H9 (cell line): ENCODE results near the gene ARMC9. TPM values are rescaled to one million over a fixed set of nuclear protein-coding genes. Genes with fewer than 3 reads are reported as not detected.

ENCODE experiments used
- DNase-seq: peaks from one replicate; pipeline ENCODE4 v3.0.0-alpha.2; 2017
- H2AFZ ChIP-seq: one replicate; pipeline ENCODE4 v1.6.1; 2013; ENCODE audit warnings: mild to moderate bottlenecking, low read length, control low read depth, moderate library complexity
- H2AK5ac ChIP-seq: 2 replicates; pipeline ENCODE4 v1.6.1; 2013; ENCODE audit warnings: low read length, control low read depth, mixed read lengths; ENCODE audit not compliant: insufficient read length
- H2BK120ac ChIP-seq: one replicate; pipeline ENCODE4 v1.6.1; 2013; ENCODE audit warnings: low read depth, mild to moderate bottlenecking, low read length, control low read depth, inconsistent platforms; ENCODE audit not compliant: poor library complexity, severe bottlenecking
- H2BK12ac ChIP-seq: 2 replicates; pipeline ENCODE4 v1.6.1; 2013; ENCODE audit warnings: low read length, control low read depth, mixed read lengths, low read depth; ENCODE audit not compliant: insufficient read length
- H2BK15ac ChIP-seq: 2 replicates; pipeline ENCODE4 v1.6.1; 2013; ENCODE audit warnings: low read depth, low read length, control low read depth
- H2BK20ac ChIP-seq: one replicate; pipeline ENCODE4 v1.6.1; 2013; ENCODE audit warnings: low read depth, mild to moderate bottlenecking, low read length, control low read depth, inconsistent platforms; ENCODE audit not compliant: poor library complexity, severe bottlenecking
- H2BK5ac ChIP-seq: 2 replicates; pipeline ENCODE4 v1.6.1; 2013; ENCODE audit warnings: low read length, control low read depth, mixed read lengths; ENCODE audit not compliant: insufficient read length
- H3K14ac ChIP-seq: 2 replicates; pipeline ENCODE4 v1.6.1; 2013; ENCODE audit warnings: low read length, control low read depth; ENCODE audit not compliant: insufficient read depth
- H3K18ac ChIP-seq: 2 replicates; pipeline ENCODE4 v1.6.1; 2013; ENCODE audit warnings: low read depth, mild to moderate bottlenecking, mixed read lengths, low read length, control low read depth; ENCODE audit not compliant: insufficient read length
- H3K23ac ChIP-seq: 2 replicates; pipeline ENCODE4 v1.6.1; 2013; ENCODE audit warnings: low read length, control low read depth, mixed read lengths, low read depth; ENCODE audit not compliant: insufficient read length
- H3K23me2 ChIP-seq: 2 replicates; pipeline ENCODE4 v1.6.1; 2013; ENCODE audit warnings: low read depth, mild to moderate bottlenecking, mixed read lengths, low read length, control low read depth; ENCODE audit not compliant: insufficient read length, poor library complexity, severe bottlenecking
- H3K27ac ChIP-seq: 2 replicates; pipeline ENCODE4 v1.5.1; 2013; ENCODE audit warnings: low read length, control low read depth, mixed read lengths, low read depth; ENCODE audit not compliant: insufficient read length
- H3K27me3 ChIP-seq: 2 replicates; pipeline ENCODE4 v1.6.1; 2013; ENCODE audit warnings: low read length, control low read depth, inconsistent platforms; ENCODE audit not compliant: insufficient read depth
- H3K4ac ChIP-seq: 2 replicates; pipeline ENCODE4 v1.6.1; 2013; ENCODE audit warnings: low read depth, mild to moderate bottlenecking, control low read depth, inconsistent platforms, low read length, moderate library complexity
- H3K4me1 ChIP-seq: 2 replicates; pipeline ENCODE4 v1.6.1; 2013; ENCODE audit warnings: low read length, control low read depth, inconsistent platforms; ENCODE audit not compliant: insufficient read depth
- H3K4me2 ChIP-seq: 2 replicates; pipeline ENCODE4 v1.6.1; 2013; ENCODE audit warnings: low read length, control low read depth, mixed read lengths; ENCODE audit not compliant: insufficient read length, insufficient read depth
- H3K56ac ChIP-seq: 2 replicates; pipeline ENCODE4 v1.6.1; 2013; ENCODE audit warnings: low read depth, mild to moderate bottlenecking, mixed read lengths, low read length, control low read depth; ENCODE audit not compliant: insufficient read length
- H3K79me1 ChIP-seq: 2 replicates; pipeline ENCODE4 v1.6.1; 2013; ENCODE audit warnings: low read depth, mild to moderate bottlenecking, moderate library complexity, low read length, control low read depth, inconsistent platforms; ENCODE audit not compliant: insufficient read depth, poor library complexity, severe bottlenecking
- H3K79me2 ChIP-seq: 2 replicates; pipeline ENCODE4 v1.6.1; 2013; ENCODE audit warnings: low read length, control low read depth, inconsistent platforms; ENCODE audit not compliant: insufficient read depth
- H3K9ac ChIP-seq: 2 replicates; pipeline ENCODE4 v1.6.1; 2013; ENCODE audit warnings: low read length, control low read depth, mixed read lengths; ENCODE audit not compliant: insufficient read length; ENCODE audit errors: extremely low read depth
- H3K9me3 ChIP-seq: one replicate; pipeline ENCODE4 v1.6.1; 2013; ENCODE audit warnings: low read depth, low read length, inconsistent platforms; ENCODE audit not compliant: control insufficient read depth
- H3T11ph ChIP-seq: one replicate; pipeline ENCODE4 v1.6.1; 2013; ENCODE audit warnings: mild to moderate bottlenecking, low read length, control low read depth, inconsistent platforms
- H4K20me1 ChIP-seq: one replicate; pipeline ENCODE4 v1.6.1; 2013; ENCODE audit not compliant: control insufficient read depth, insufficient read length, insufficient read depth
- H4K5ac ChIP-seq: 2 replicates; pipeline ENCODE4 v1.6.1; 2013; ENCODE audit warnings: low read depth, mild to moderate bottlenecking, mixed read lengths, low read length, control low read depth; ENCODE audit not compliant: insufficient read length
- H4K8ac ChIP-seq: replicated peaks from 2 replicates; pipeline ENCODE4 v1.6.1; 2013; ENCODE audit warnings: low read length, control low read depth, mixed read lengths, low read depth; ENCODE audit not compliant: insufficient read length
- H4K91ac ChIP-seq: 2 replicates; pipeline ENCODE4 v1.6.1; 2013; ENCODE audit warnings: low read depth, mild to moderate bottlenecking, moderate library complexity, mixed read lengths, low read length, control low read depth; ENCODE audit not compliant: insufficient read length
- H3K27ac Mint-ChIP-seq, 3 experiments: 2 replicates in 2 of 3; 3 replicates in 1 of 3; pipeline ENCODE4 v1.8.0; 2020 to 2021; ENCODE audit warnings: mixed read lengths in 3 of 3, mild to moderate bottlenecking in 1 of 3, moderate library complexity in 1 of 3
- H3K27me3 Mint-ChIP-seq: 2 replicates; pipeline ENCODE4 v1.8.0; 2021; ENCODE audit warnings: low read depth, mild to moderate bottlenecking, moderate library complexity, mixed read lengths
- H3K36me3 Mint-ChIP-seq, 3 experiments: 2 replicates in 2 of 3; 3 replicates in 1 of 3; pipeline ENCODE4 v1.8.0; 2020 to 2021; ENCODE audit warnings: low read depth in 3 of 3, mixed read lengths in 3 of 3; ENCODE audit not compliant: insufficient read depth in 1 of 3
- H3K4me1 Mint-ChIP-seq, 2 experiments: 2 replicates each; pipeline ENCODE4 v1.8.0; 2020; ENCODE audit warnings: mixed read lengths in 2 of 2
- H3K4me3 Mint-ChIP-seq, 2 experiments: 2 replicates in 1 of 2; 3 replicates in 1 of 2; pipeline ENCODE4 v1.8.0; 2020 to 2021; ENCODE audit warnings: mild to moderate bottlenecking in 2 of 2, mixed read lengths in 2 of 2, moderate library complexity in 1 of 2
- H3K9me3 Mint-ChIP-seq, 2 experiments: 2 replicates in 1 of 2; 3 replicates in 1 of 2; pipeline ENCODE4 v1.8.0; 2020; ENCODE audit warnings: mild to moderate bottlenecking in 2 of 2, mixed read lengths in 2 of 2, moderate library complexity in 1 of 2
- CTCF ChIP-seq: fragments of 200-600 bp; sonication (generic); conservative IDR thresholded peaks from 3 replicates; pipeline ENCODE4 v1.8.0; 2021; ENCODE audit warnings: antibody characterized with exemption, mild to moderate bottlenecking
- WGBS: extraction: QIAGEN DNeasy Blood & Tissue Kit; methylation state at CpG from one replicate; pipeline ENCODE4 v1.1.7; 2013; ENCODE audit warnings: missing lambda C conversion rate, low lambda C conversion rate, mixed read lengths; ENCODE audit not compliant: insufficient read length; ENCODE audit errors: extremely low coverage; 5-methylcytosine and 5-hydroxymethylcytosine counted together
- total RNA-seq: library from RNA; stranded (reverse); gene quantifications from 2 replicates; pipeline ENCODE4 v1.2.1, GENCODE V29; 2021

ARMC9 gene
- total RNA-seq, 1 experiment from 2014 or later = 37.6 TPM

- no peak for DNase-seq
- peaks cover 0 to 2% of the 10 kb centered on the region in 2 experiments; a peak in 2 of 4 replicates for H3K4me1 Mint-ChIP-seq
- H3K9me3 Mint-ChIP-seq = no peaks in the 10 kb centered on the region
- no peaks in the 10 kb centered on the region for H3K79me1 ChIP-seq
- H3K27me3 ChIP-seq = no peaks in the 10 kb centered on the region
- H3K4me3 Mint-ChIP-seq = no peak overlapping the region
- no peak overlapping the region for H2BK20ac ChIP-seq
- no peak overlapping the region for H3K4me2 ChIP-seq
- peaks cover 7 to 61% (median 27%) of the 10 kb centered on the region in 3 experiments; a peak in 6 of 7 replicates for H3K36me3 Mint-ChIP-seq
- no peaks in the 10 kb centered on the region for H3K27me3 Mint-ChIP-seq
- no peak overlapping the region for H4K91ac ChIP-seq
- H2BK120ac ChIP-seq = no peak overlapping the region
- no peaks in the 10 kb centered on the region; the same call in 1 of the 2 replicates for H3K4me1 ChIP-seq
- no peak overlapping the region for H3T11ph ChIP-seq
- WGBS = no CpG with 5 or more reads among the region's 10 CpGs
- H3K23me2 ChIP-seq = no peaks in the 10 kb centered on the region
- H3K23ac ChIP-seq = no peak overlapping the region
- no peak overlapping the region for H2BK12ac ChIP-seq
- H2BK15ac ChIP-seq = no peak overlapping the region
- no peak overlapping the region for H3K9ac ChIP-seq
- no peak overlapping the region; a peak in 1 of 7 replicates for H3K27ac Mint-ChIP-seq
- no peak overlapping the region for H2AK5ac ChIP-seq
- no peak overlapping the region for H3K14ac ChIP-seq
- no peaks in the 10 kb centered on the region for H4K20me1 ChIP-seq
- H3K4ac ChIP-seq = no peak overlapping the region
- H2BK5ac ChIP-seq = no peak overlapping the region
- TF ChIP-seq CTCF = no peak
- H4K5ac ChIP-seq = no peak overlapping the region
- no peaks in the 10 kb centered on the region for H3K79me2 ChIP-seq
- no peak overlapping the region for H3K27ac ChIP-seq
- no peaks in the 10 kb centered on the region for H3K9me3 ChIP-seq
- no peak overlapping the region for H4K8ac ChIP-seq
- H3K18ac ChIP-seq = no peak overlapping the region
- H3K56ac ChIP-seq = no peak overlapping the region
- no peak overlapping the region for H2AFZ ChIP-seq
These were observed 41.3 kb downstream of the ARMC9 start for GRCh38 chr2:231239751-231240150.
